HG03025 (cell line): Measurements from ENCODE around the gene ABCC6.
"Not testable (repeated sequence)": the region's sequence is repeated elsewhere in the genome, so short reads cannot be mapped to it uniquely, and the experiment has no call there.

Experiments used
- ATAC-seq: cut with Tn5 transposase; IDR thresholded peaks from one replicate; pipeline ENCODE4 v1.9.1; 2021; ENCODE audit warnings: mild to moderate bottlenecking, moderate library complexity; ENCODE audit not compliant: unreplicated experiment, low FRiP score

The ABCC6 gene

GRCh38 chr16:16191493-16192167, 31.7 kb downstream of the ABCC6 start:
- no peak for ATAC-seq

- not testable (repeated sequence) for ATAC-seq
Measured at GRCh38 chr16:16190966-16191365, 32.3 kb downstream of the ABCC6 start.

- ATAC-seq: no peak
Measured at GRCh38 chr16:16190546-16190945, 32.7 kb downstream of the ABCC6 start.

GRCh38 chr16:16189842-16190241, 33.5 kb downstream of the ABCC6 start:
- ATAC-seq: no peak

GRCh38 chr16:16188827-16189226, 34.5 kb downstream of the ABCC6 start:
- no peak for ATAC-seq

GRCh38 chr16:16186820-16187219, 36.5 kb downstream of the ABCC6 start:
- no peak for ATAC-seq

- no peak for ATAC-seq
Measured at GRCh38 chr16:16185095-16185494, 38.2 kb downstream of the ABCC6 start.

GRCh38 chr16:16184594-16184993, 38.7 kb downstream of the ABCC6 start:
- no peak for ATAC-seq

- ATAC-seq: no peak
Measured at GRCh38 chr16:16183562-16183961, 39.7 kb downstream of the ABCC6 start.

GRCh38 chr16:16182918-16183317, 40.4 kb downstream of the ABCC6 start:
- no peak for ATAC-seq

GRCh38 chr16:16181748-16182147, 41.5 kb downstream of the ABCC6 start:
- not testable (repeated sequence) for ATAC-seq

GRCh38 chr16:16178455-16179162, 44.7 kb downstream of the ABCC6 start:
- ATAC-seq: no peak

GRCh38 chr16:16176328-16176727, 47.0 kb downstream of the ABCC6 start:
- no peak for ATAC-seq

GRCh38 chr16:16175296-16175695, 48.0 kb downstream of the ABCC6 start:
- ATAC-seq: no peak

GRCh38 chr16:16172991-16173390, 50.3 kb downstream of the ABCC6 start:
- ATAC-seq: no peak

GRCh38 chr16:16171332-16171919, 51.9 kb downstream of the ABCC6 start:
- no peak for ATAC-seq

- no peak for ATAC-seq
Measured at GRCh38 chr16:16169615-16170014, 53.7 kb downstream of the ABCC6 start.

GRCh38 chr16:16168431-16168830, 54.9 kb downstream of the ABCC6 start:
- no peak for ATAC-seq

GRCh38 chr16:16167927-16168326, 55.4 kb downstream of the ABCC6 start:
- no peak for ATAC-seq

GRCh38 chr16:16166949-16167348, 56.3 kb downstream of the ABCC6 start:
- ATAC-seq: no peak

- ATAC-seq: no peak
Measured at GRCh38 chr16:16166085-16166484, 57.2 kb downstream of the ABCC6 start.

- ATAC-seq: no peak
Measured at GRCh38 chr16:16164243-16164642, 59.1 kb downstream of the ABCC6 start.
